ENCODE results near the gene TMEM260.

GRCh38 chr14:56678838-56679237 lies 99.2 kb downstream of the TMEM260 start:
- TF ChIP-seq EP300 (IDR thresholded peaks at IDR 0.05) (no peak), CTCF (IDR thresholded peaks at IDR 0.05) (no peak)
